IMR-90 (cell line): ENCODE results near the gene WRAP53.

Experiments
- BHLHE40 ChIP-seq: fragments of 150-350 bp; IDR thresholded peaks from 2 replicates; pipeline ENCODE4 v1.6.1; 2016; ENCODE audit warnings: mild to moderate bottlenecking, low read depth, low read length
- CTCF ChIP-seq: conservative IDR thresholded peaks from 2 replicates; pipeline ENCODE4 v1.5.1; 2012; ENCODE audit warnings: mild to moderate bottlenecking, low read depth, low read length, improper control_type of control experiment
- FOS ChIP-seq: fragments of 150-350 bp; IDR thresholded peaks from 2 replicates; pipeline ENCODE4 v1.6.1; 2016; ENCODE audit warnings: low read depth, low read length
- POLR2A ChIP-seq: IDR thresholded peaks from 2 replicates; pipeline ENCODE4 v1.6.1; 2012; ENCODE audit warnings: mild to moderate bottlenecking, low read depth, low read length
- RAD21 ChIP-seq: IDR thresholded peaks from 2 replicates; pipeline ENCODE4 v1.6.1; 2012; ENCODE audit warnings: low read length, improper control_type of control experiment
- RFX5 ChIP-seq: IDR thresholded peaks from 2 replicates; pipeline ENCODE4 v1.8.0; 2012; ENCODE audit warnings: low read depth, mild to moderate bottlenecking, low read length, moderate library complexity

GRCh38 chr17:7685533-7686221 lies 2.6 kb upstream of the WRAP53 start:
- no peak for TF ChIP-seq CTCF
- no peak for TF ChIP-seq POLR2A
- TF ChIP-seq RFX5, result no peak
- TF ChIP-seq RAD21, result no peak
- TF ChIP-seq FOS, result no peak
- no peak for TF ChIP-seq BHLHE40
